SW480 (cell line): ENCODE measurements around the gene UGT1A4.

ENCODE experiments used
- DNase-seq: peaks from one replicate; pipeline ENCODE4 v3.0.0-alpha.2; 2016; ENCODE audit warnings: low spot score

Gene UGT1A4

DNA sequence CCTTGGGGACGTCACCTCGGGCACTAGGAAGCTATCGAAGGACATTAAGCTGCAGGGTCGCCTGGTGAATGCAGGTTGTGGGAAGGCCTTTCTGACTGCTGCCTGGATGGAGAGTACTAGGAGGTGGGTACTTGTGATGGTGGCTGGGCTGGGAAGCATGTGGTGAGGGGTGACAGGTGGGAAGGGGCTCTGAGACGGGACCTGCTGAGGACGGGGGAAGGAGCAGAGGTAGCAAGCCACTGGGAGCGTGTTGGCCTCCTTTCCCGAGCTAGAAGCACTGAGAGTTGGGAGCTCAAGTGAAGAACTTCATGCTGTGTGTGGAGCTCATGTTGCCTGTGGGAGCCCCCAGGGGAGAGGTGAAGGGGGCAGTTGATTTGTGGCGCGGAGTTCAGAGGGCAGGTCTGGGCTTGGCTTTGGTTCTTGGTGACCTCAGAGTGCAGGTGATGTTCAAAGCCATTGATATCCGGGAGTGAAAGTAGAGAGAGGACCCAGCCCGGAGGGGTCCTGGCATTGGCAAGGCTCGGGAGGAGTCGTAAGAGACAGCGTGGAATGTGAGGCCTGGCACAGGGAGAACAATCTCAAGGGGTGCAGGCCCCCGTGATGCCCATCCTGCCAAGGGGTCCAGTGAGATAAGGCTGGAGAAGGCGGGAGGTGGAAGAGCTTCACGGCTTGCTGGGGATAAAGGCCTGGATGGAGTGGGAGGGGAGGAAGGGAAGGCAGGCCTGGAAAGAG, 72.8 kb downstream of the UGT1A4 start:
- DNase-seq, result no peak

DNA sequence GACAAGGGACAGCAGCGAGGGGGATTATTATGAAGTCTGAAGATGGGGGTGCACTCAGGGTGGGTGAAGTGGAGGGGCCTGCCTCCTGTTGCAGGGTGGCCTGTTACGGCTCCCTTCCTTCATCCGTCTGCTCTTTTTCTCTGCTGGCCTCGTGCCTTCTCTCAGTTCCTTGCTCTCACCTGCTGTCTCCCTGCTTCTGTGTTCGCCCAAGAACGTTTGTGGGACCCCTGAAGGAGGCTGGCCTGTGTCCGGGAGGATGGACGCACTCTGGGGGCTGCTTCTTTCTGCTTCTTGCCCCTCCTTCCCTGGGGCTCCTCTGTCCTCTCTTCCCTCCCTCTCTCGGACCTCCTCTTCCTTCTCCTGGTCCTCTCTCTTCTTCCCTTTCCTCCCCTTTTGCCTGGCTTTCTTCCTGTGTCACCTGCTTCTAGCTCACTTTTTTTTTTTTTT, 73.4 kb downstream of the UGT1A4 start:
- no peak for DNase-seq

DNA sequence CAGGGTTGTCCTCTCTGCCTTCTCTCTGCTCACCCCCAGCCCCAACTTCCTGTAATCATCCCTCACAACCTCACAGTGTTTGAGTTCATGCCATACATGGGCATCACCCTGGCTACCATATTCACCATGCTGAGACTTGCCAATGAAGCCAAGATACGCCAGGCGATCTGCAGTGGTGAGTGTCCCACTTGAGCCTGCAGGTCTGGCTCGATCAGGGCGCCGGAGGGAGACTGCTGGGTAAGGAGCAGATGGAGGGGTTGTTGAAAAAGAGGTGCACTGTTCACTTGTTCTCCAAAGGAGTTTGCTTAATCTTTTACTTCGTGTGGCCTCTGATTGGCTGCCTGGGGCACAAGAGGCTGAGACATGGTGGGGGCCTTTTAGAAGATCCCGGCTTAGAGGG, 74.2 kb downstream of the UGT1A4 start:
- no peak for DNase-seq

DNA sequence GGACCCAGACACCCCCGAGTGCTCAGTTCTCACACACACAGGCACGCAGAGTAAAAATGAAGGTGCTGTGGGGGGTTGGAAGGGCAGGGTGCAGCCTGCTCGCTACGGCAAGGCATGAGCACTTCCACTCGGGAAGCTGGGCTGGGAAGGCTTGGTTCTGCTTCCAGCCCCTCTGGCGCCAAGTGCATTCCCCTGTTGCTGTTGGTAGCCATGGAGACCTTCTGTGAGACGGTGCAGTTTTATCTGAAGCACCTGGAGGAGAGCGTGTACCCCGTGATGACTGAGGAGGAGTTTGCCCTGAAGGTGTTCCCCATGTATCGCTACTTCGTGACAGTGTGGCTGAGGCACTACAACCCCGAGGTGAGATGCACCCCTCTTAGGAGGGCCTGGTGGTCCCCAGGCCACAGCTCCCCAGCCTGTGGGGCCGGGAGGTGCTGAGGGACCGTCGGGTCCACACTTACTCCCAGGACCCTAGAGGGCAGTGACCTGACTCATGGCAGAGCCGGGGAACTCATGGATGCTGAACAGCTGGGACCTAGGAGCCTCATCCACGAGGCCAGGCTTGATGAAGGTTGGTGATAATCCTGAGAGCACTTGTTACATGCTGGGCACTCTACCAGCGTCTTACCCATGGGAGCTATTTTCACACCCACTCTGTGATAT, 75.1 kb downstream of the UGT1A4 start:
- DNase-seq, result no peak

DNA sequence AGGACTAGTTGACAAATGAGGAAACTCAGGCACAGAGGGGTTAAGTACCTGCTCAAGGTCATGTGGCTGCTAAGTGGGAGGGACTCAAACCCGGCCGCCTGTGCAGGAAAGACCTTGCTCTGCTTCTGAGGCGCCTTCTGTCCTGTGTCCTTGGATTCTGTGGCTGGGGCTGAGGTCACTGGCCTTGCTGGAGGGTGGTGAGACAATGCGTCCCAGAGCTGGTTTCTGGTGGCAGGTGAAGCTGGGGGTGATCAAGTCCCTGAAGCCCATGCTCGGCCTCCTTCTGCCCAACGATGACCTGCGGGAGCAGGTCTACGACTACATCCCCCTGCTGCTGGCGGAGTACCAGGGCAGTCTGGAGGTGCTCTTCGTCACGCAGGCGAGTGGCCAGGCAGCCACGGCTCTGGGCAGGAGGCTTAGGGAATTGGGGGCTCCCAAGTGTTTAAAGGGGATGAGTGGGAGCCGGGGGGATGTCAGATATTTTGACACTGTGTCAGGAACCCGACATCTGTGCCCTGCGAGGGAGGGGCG, 75.7 kb downstream of the UGT1A4 start:
- DNase-seq, result no peak

DNA sequence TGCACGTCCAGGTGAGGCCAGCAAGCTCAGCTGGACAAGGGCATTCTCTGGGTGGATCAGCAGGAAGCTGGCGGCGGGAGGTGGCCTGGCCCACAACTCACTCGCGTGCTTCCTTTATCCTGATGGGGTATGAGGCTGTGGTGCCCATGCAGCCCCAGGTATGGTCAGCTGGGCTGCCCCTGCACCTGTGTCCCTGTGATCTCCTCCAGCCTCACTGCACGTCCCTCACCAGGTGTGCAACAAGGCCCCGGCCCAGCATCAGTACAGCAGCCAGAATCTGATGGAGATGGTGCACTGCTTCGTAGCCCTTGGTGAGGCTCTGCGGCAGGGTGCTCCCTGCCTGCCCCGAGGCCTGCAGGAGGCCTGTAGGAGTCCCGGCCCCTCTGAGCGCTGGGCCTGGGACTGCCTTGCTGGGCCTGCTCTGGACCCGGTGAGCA, 77.2 kb downstream of the UGT1A4 start:
- DNase-seq, result no peak

DNA sequence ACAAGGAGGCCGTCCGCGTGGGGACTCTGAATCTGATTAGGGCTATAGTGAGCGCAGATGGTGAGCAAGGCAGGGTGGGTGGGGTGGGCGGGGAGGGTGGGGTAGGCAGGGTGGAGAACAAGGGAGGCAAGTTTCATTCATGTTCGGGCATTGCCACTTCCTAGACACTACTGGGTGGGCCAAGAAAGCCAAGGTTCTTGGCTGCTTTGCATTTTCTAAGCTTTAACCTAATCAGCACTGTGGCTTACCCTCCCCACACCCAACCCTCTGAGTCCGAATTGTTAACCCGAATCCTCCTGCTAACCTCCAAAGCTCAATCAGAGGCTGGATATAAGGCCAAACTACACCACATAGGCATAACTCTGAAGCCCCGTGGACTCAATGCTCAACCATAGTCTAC, 77.7 kb downstream of the UGT1A4 start:
- no peak for DNase-seq

DNA sequence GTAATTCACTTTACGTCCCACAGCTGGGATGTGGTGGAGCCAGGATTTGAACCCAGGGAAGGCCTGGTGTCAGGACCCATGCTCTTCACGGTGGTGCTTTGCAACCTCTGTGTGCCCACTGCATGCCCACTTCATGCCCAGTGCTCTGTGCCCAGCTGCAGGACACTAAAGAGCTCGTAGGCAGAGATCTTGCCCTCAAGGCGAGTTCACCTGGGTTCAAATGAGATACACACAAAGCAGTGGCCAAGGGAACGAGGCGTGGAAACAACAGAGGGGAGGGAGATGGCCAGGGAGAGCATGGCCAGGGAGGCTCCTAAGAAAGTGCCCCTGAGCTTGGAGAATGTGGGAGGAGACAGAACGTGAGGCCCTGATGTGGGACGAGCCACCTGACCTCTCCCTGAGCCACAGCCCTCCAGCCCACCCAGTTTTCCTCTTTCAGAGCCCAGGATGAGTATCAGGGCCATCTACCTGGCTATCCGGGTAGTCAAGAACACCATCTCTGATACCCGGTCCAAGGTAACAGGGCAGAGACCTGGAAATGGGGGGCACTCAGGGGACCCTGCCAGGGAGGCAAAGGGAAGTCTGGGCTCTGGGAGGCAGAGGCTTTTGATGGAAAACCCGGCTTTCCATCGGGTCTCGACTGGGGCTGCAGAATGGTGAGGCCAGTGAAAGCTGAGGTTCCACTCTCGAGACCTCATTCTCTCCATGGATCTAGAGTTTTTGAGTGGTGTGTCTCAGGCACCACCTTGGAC, 80.0 kb downstream of the UGT1A4 start:
- no peak for DNase-seq

DNA sequence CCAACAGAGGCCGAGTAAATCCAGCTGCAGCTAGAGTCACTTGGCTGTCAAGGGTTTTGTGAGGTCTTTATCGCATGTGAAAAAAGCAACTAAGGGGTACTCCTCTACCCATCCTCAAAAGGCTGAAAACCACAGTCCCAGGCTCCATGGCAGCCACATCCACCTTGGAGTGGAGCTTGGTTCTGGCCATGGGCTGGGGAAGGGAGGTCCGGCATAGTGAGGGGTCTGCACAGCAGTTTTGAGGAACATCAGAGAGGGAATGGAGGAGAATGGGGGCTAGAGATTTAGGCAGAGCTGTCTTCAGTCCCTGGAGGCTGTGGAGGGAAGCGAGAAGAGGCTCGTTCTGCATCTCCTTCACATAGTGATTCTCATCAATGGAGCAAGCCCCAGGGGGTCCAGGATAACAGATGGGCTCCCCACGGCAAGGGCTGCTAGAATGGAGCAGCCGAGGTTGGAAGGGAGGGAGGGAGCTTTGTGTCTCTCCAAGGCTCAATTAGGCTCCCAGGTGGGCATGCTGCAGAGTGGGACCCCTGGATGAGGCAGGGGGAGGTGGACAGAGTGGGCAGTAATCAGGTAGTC, 80.6 kb downstream of the UGT1A4 start:
- no peak for DNase-seq

DNA sequence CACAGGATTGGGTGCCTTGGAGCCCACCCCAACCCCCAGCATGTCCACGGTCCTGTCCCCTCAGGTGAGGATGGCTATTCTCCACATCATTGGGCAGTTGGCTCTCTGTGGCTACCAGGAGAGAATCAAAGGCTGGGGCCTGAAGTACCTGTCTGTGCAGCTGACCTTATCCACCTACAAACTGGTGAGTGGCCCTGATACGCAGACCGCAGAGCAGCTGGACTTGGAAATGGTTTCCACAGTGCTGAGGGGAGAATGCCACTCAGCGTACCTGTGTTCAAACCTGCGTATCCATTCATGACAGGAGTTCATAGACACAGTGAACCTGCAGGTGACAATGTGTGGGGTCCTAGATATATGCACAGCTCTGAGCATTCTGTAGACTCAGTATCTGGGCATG, 81.2 kb downstream of the UGT1A4 start:
- DNase-seq, result no peak

DNA sequence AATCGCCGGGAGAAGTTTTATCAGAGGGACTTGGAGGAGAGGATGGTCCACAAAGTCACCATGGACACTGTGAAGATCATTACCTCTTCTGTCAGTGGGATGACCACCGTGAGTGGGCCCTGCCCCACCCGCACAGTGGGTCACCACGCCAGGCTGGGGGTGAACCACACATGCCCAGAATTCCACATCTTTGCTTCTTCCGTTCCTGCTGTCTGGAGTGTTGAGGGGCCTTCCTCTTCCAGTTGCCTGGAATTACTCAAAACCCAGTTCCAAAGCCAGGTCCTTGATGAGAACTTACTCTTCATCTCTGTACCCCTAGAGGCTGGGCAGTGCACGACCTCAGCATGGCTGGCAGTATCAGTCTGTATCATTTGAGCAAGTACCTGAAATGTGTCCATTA, 81.7 kb downstream of the UGT1A4 start:
- DNase-seq, result no peak

DNA sequence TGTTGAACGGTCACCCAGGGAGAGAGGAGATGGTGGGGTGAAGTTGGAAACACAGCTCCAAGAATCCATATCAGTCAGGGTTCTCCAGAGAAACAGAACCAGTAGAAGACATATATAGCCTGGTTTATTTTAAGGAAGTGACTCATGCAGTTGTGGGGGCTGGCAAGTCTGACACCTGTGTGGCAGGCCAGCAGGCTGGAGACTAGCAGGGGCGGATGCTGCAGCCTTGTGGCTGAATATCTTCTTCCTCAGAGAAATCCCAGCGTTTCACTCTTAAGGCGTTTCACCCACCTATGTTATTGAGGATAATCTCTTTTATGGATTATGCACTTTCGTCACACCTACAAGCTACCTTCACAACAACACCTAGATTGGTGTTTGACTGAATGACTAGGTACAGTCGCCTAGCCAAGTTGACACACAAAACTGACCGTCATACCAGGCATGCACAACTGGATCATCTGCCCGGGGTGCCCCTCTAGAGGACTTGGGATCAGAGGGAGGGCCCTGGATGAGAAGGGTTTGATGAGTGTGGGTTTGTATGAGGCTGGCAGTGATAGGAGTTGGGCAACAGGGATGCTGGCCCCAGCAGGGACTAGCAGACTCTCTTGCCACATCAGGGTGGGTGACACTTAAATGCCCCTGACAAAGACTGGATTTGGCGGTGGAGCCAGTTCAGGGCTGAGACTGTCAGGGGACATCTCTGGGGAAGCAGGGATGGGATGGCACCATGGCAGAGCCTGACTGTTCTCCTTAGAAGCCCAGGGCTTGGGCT, 83.0 kb downstream of the UGT1A4 start:
- DNase-seq, result peak; percentile 39

DNA sequence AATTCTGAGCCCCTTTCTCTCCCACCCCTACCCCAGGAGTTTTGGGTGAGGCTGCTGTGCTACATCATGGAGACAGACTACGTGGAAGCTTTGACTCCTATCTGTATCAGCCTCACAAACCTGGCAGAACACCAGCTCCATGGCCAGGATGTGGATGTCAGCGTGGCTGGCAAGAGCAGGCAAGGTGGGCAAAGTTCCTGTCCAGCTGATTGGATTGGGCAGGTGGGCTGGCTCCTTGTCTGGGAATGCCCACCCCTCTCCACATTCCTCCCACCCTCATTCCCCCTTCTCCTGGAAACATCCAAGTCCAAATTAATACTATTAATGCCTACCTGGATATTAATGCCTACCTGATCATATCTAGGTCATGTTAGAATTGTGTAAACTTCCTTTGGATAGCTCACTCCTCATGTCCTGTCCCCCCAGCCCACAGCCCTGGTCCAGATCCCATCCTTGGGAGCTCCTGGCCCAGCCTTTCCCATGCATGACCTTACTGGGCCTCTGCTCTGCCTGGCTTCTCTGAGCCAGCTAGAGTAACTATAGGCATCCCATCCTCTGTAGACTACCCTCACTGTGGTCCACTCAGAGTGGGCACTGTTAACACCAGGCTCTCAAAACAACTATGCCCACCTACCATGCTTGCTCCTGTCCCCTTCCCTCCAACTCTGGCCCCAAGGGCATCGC, 83.7 kb downstream of the UGT1A4 start:
- DNase-seq, result no peak

DNA sequence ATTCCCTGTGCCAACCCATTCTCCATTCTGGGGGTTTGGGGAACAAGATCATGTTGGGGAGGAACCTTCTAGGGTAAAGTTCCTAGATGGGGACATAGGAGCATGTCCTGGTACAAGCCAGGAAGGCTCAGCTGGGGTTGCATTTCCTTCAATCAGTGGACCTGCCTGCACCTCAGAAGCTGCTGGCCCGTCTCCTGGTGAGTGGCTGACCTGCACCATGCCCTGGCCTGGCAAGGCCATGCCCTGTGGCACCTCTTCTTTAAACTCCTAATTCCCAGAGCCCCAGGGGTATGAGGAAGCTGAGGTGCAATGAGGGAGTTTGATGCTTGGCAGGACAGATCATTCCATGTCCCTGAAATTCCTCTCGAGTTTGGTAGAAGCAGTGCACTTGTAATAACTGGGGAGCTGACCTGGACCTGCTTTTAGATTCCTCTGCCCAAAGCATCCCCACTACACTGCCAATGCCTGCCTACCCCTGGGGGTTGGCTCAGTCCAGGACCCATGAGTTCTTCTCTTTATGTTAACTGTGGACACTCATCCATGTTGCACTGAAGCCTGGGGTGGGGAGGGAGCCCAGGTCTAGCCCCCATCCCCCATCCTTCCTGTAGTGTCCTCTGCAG, 84.9 kb downstream of the UGT1A4 start:
- DNase-seq, result no peak

DNA sequence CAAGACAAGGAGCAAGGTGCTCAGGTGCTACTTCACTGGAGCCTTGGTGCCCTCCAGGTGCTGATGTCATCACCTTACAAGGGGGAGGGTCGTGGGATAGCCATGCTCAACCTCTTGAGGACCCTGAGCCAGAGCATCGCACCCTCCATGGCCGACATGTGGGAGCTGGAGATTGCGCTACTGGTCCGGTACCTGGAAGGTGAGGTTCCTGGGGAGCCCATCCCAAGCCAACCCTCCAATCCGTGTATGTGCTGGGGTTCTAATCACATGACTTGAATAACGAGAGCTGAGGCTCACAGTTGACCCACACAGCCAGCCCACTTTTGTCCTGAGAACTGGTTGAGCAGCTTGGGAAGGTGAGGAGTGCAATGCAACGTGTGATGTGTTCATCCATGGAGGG, 85.5 kb downstream of the UGT1A4 start:
- DNase-seq, result no peak

DNA sequence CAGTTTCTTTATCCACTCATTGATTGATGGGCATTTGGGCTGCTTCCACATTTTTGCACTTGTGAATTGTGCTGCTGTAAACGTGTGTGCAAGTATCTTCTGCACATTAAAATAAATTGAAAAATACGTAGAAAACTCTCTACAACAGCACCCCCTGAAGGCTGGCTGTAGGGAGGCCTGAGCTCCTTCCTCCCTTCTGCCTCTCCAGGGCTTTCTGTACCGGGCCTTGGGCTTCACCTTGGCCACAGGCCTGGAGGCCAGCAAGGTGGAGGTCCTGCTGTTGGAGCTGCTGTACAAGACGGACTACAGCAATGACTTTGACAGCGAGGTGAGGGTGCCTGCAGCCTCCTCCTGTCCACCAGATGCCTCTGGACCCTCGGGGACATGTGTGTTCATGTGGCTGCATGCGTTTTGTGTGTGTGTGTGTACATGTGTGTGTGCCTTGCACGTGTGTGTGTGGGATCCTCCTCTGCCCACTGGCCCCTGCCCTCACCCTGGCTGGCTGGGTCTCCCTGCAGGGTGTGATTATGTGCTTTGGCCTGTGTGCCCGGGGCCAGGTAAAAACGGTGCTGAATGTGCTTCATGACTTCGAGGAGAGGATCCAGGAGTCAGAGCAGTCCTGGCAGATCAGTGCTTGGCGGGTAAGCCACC, 88.8 kb downstream of the UGT1A4 start:
- DNase-seq, result no peak

DNA sequence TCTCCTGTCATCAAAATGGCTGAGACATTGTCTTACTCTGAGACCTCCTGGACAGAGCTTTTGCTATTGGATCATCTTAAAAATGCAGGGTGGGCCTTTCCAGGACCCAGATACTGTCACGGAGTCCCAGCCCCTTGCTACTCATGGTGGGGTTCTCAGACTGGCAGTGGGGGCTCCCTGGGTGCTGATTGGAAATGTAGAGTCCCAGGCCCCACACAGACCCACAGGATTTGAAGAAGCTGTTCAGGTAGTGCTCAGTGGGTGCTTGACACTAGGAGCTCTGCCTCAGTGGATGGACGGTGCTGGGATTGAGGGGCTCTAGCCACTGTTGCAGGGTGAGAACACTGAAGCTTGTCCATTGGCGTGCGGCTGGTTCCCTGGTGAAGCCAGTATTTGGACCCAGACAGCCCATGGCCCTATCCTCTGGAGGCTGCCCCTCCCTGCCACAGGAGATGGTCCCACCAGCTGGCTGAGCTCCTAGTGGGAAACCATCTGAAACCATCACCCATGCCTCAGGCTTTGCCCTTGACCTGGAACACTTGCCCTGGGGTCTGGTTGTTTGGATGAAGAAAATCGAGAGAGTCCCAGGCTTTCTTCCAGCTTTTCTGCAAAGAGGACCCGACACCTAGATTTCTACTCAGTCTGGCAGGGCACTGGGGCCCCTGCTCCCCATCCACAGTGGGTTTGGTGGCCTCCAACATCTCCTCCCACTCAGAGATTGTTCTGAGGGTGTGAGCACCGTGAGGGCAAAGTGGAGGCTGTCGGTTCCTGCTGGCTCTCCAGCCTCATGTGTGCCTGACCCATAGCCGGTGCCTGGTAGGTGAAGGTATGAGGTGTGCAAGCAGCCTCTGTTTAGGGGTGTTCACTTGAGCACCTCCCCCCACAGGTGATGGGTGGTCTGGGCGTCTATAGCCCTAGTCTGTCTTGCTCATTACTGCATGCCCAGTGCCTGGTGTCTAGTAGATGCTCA, 89.7 kb downstream of the UGT1A4 start:
- DNase-seq, result no peak

DNA sequence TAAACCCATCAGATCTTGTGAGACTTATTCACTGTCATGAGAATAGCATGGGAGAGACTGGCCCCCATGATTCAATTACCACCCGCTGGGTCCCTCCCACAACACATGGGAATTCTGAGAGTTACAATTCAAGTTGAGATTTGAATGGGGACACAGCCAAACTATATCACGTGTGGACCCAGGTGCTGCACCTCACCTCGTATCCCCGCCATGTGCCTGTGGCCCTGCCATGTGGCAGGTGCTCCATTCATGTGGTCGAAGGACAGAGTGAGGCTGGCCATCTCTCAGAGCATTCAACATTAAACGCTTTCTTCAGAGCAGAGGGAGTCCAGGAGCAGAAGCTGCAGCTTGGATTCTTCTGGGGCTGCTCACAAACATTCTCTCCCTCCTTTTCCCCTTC, 91.8 kb downstream of the UGT1A4 start:
- no peak for DNase-seq

DNA sequence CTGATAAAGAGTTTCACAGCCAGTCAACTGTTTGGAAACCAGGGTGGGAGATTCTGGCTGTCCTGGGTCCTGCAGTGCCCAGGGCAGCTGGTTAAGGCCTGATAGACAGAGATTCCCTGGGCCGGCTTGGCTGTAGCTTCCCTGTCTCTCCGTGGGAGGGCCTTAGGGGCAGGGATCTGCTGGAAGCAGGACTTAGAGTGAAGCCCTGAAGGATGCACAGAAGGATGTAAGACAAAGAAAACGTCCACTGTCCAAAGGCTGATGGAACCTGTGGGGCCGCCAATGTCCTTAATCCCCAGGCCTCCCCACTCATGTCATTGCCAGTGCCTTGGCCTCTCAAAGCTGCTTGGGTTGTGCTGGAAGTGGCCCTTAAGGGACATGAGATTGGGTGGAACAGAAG, 92.6 kb downstream of the UGT1A4 start:
- no peak for DNase-seq
